GM18508 (cell line): ENCODE data around the gene LAMA4.
"Not testable (repeated sequence)": the region's sequence is repeated elsewhere in the genome, so short reads cannot be mapped to it uniquely, and the experiment has no call there.

Experiments used
- ATAC-seq: cut with Tn5 transposase; IDR thresholded peaks from one replicate; pipeline ENCODE4 v1.9.1; 2021; ENCODE audit warnings: moderate number of reproducible peaks; ENCODE audit not compliant: insufficient read depth, unreplicated experiment

Gene LAMA4

DNA sequence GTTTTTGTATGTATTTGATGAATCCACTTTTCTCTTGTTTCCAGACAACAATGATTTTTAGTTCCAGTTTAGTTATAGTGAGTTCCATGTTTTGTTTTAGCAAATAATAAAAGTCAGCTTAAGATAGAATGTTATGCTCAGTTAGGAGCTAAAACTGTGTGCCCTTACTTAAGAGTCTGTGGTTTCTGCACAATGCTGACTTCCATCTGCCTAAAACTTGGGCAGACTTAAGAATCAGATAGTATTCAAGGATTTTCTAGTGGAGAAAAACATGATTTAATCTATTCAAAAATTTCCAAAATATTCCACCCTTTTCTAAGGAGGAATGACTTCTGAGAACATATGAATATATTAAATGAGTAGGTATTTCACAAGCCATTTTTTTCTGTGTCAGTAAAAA lies 32.8 kb downstream of the LAMA4 start:
- ATAC-seq, result no peak

DNA sequence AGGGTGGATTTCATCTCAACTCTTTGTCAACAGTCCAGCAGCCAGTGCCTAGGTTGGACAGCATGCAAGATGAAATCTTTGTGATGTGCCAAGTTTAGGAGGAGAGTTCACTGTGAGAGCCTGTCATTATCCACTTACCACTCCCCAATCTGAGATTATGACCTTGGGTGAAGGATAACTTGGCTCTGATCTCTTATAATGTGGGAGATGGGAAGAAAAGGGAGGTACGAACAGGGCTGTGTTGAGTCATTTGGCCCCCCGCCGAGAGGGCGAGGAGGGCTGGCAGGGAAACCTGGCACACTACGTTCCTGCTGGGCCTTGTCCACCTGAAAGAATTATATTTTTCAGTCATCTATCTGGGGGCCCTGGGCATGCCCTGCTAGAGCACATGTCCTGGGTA lies 35.8 kb downstream of the LAMA4 start:
- ATAC-seq, result no peak

DNA sequence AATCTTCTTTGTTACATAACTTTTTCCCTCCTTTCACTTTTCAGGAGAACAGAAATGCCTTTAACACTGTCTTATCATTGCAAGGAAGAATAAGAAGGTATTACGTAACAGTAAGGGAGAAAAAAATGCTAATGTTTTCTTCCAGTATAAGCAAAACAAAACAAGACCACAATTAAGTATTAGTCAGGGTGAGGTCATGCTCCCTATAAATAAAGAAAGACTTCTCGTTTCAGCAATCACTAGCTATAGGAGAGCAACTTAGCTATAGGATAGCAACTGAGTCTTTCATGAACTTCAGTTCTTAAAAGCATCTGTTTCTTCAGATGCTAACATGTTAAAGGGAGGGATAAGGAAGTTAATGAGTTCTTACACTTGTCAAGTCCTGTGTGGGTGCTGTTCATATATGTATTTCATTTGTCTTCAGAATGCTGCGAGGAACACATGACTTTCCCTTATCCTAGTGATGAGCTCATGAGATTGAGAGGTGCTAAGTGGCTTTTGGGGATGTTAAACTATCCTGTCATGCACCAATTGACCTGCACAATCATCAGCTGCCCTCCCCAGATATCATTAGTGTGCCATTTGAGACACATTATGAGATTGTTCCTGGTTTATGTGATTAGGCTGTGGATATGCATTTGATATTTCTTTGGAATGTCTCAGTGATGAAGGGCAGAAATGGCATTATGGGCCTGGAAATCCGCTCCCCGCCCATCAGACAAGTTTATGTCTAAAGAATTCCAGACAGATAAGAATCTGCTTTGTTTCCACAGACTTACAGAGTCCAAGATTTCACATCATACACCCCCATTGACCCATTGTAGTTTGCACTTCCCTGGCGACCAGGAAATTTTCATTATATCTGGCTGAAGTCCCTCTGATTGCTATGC lies 37.5 kb downstream of the LAMA4 start:
- ATAC-seq, result no peak

DNA sequence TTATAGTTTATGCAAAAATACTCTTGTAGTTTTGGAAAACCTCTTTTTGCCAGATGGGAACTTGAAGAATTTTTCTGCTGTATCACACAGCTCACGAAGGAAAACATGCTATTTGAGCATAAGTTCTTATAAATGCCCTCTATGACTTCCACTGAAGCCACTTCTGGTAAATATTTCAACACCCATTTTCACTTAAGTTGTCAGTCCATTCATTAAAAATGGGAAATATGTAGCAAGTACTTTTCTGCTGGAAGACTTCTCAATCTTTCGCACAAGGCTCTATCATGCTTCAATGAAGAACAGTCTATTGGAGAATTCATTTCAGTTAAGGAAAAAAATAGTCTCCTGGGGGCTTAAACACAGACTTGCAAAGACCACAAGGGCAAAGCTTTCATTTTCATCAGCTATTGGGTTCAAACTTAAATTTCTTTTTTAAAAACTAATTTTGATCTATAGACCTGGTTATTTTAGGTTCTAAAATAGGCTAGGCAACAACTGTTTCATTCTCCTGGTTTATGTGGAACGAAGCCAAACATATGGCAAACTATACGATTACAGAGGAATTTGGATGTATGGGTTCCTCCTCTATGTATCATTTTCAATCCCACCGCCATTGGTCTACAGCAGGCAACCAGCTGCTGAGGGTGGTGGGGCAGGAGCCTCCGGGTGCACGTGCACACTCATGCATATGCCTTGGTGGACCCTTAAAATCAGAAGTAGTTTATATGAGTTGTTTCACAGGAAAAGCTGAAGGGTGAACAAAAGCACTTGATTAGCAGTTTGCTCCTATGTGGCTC lies 38.7 kb downstream of the LAMA4 start:
- no peak for ATAC-seq

DNA sequence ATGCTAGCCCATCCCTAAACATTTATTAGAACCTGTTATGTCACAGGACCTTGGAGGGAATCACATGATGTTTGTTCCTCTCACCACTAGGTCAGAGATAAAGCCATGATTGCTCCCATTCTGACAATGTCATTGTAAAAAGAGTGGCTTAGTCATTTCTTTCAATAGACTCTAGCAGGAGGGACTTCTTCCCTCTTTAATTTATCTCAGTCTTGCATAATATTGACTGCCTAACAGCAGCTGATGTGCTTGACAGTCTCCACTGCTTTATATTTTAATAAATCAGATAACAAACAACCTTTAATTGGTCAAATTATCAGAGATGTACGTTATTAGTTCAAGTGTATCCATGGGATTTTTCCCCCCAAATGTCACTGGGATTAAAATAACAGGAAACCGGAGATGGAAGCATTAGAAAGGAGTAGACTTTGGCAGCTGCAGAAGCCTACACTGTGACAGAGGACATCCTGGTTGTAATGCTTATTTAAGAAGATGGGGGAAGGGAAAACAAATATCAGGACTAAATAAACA lies 39.6 kb downstream of the LAMA4 start:
- ATAC-seq, result no peak

DNA sequence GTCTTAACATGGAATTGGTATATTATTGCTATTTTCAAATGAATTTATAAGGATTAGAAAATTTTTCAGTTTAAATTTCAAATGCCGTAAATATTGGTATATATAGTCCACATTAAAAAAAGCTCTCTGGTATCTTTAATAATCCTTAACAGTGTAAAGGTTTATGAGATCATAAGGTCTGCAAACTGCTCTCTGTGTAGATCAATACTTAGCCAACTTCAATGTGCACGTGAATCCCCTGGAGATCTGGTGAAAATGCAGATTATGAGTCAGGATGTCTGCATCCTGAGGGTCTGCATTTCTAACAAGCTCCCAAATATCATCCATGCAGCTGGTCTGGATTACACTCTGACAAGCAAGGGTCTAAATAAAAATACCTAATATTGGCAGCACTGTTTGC lies 43.5 kb downstream of the LAMA4 start:
- no peak for ATAC-seq

DNA sequence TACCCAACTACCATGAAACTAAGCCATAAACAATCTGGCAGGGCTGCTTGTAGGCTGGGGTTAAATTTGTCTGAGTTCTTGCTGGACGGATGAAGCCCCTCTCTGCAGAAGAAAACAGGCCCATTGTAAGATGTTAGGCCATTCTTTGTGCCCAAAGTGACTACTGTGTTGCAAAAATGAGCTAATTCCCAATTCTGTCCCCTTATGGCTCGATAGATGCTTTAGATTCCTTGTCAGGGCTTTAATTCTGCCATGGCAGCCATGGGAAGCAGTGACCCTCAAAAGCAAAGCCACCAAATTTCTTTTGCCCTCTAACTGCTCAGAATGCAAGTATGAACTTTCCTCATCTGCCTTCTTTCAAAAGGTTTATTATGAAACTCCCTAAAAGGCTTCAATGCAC lies 45.2 kb downstream of the LAMA4 start:
- ATAC-seq, result no peak

DNA sequence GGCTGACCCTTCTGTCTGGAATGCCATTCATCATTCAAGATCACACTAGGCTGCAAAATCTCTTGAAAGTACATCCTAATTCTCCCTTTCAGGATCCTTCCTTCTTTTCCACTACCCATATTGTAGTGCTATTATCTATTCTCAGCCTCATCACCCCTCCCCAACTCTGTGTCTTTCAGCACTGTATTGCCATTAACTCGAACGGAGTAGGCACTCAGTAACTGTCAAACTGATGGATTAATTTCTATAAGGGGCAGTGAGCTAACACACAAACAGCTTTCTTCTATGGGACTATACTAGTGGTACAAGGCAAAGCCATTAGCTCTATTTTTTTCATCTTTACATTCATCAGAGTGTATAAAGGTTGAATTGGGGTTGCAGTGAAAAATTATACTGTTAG lies 46.6 kb downstream of the LAMA4 start:
- no peak for ATAC-seq

DNA sequence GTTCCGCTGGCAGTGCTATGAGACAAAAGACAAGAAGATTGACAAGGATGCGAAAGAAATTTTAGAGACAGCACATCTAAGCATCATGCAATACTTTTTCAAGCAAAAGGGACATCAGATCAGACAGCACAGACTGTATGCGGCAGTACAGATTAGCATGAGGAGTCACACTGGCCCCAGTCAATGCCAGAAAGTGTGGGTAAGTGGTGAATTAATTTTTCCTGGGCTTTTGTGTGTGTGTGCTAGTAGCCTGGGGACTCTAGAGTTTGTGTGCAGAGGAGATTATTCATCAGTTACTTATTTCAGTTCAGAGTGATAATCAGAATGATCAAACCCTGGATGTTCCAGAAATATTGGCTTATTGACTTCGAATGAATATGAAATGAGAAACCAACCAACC lies 47.2 kb downstream of the LAMA4 start:
- ATAC-seq, result no peak

DNA sequence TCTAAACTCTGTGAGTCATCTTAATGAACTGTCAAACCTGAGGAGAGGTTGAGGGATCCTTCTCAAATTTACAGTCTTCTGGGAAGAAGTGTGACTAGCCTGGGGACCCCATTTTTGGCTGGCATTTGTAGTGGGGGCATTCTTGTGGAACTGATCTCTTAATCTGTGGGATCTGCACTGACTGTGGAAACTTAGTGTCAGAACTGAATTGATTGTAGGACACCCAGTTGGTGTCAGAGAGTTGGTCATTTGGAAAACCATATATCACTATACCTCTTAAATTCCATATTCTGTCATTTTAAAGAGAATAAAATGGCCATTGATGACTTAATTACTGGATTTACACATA lies 48.3 kb downstream of the LAMA4 start:
- ATAC-seq, result no peak

DNA sequence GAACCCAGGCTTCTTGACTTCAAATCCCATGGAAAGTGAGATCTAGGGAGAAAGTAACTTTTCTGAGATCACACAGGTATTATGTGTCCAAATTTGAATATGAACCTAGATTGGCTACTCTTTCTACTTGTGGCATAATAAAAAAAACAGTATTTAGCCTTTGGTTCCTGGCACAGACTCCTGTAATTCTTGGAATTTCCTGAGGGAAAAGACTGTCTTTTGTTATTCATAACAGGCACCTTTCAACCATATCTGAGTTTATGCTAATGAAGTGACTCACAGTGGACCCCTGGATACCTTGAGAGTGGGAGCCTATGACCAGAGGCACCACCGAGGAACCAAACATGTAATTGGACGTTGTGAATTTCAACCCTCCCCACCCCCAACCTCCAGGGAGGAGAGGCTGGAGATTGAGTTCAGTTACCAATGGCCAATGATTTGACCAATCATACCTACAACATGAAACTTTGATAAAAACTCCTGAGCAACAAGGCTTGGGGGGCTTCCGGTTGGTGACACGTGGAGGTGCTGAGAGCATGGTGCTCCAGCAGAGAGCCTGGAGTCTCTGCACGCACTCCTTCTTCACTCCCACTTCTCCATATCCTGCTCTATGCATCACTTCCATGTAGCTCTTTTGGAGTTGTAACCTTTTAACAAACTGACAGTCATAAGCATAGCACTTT lies 48.8 kb downstream of the LAMA4 start:
- no peak for ATAC-seq

DNA sequence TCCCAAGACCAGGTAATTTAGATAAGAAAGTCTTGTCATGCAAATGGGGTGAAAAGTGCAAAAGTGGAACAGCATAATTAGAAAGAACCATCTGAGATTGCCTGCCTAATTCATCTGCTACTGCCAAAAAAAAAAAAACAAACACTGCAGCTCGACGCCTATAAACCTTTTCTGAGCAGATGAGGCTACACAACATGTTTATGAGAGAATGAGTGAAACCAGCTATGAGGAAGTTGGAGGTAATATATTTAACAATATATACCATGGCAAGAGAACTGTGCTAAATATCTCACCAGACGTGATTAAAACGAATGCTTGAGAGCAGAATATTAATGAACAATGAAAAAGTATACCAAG lies 50.0 kb downstream of the LAMA4 start:
- no peak for ATAC-seq

DNA sequence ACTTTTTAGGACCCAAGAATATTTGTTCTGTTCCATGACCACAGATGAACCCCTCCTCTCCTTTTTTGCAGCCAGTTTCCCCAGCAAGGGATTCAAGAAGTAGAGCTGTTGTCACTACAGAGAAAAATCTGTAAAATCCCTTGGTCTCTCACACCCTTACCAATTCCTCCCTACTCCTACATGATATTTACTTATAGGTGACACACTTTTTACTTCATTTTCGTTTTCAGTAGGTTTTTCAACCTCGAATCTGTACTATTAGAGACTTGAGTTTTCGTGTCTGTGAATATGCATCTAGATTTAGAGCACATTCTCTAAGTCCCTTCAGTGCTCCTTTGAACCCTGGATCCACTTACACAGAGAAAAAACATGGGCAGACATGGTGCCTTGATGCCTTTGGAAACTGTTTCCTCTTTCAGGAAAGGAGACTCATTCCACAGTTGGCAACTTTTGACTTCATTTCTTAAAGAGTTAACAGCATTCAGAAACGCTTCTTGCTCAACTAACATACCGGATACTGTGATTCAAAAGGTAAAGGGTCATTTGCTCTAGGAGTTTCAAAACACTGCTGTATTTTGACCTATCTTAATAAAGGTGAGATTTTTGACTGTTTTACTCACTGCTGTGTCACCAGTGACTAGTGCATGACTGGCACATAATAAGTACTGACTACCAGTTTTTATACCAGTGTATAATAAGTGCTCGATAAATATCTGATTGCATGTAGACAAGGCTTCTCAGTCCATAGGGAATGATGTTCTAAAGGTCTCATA lies 50.6 kb downstream of the LAMA4 start:
- no peak for ATAC-seq

DNA sequence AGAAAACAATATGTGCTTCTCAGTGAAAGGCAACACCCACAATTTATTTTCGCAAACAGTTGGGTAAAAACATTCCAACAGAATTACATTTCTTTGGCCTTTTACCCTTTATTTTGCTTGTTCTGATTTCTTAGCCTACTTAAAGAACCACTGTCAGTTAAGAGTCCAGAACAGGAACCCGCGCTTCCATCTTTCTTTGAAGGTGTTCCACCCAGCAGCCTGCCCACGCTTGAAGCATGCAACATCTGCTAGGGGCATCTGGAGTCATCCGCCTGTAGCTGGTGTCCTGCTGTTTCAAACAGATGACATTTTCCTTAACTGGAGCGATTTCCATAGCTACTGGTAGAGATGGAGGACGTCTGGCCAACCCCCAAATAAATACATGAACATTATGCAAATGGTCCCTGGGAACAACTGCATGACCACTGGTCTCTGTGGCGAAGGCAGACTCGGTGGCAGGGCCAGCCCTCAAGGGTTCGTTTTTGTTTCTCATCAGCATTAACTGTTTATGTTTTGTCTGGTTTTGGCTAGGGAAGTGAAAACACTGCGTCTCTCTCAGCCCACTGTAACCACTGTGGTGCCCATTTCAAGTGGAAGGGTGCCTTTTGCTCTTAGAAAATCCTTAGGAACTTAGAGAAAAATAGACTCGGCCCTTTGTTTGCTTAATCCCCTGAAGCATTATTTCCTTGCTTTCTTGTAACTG lies 51.6 kb downstream of the LAMA4 start:
- no peak for ATAC-seq

DNA sequence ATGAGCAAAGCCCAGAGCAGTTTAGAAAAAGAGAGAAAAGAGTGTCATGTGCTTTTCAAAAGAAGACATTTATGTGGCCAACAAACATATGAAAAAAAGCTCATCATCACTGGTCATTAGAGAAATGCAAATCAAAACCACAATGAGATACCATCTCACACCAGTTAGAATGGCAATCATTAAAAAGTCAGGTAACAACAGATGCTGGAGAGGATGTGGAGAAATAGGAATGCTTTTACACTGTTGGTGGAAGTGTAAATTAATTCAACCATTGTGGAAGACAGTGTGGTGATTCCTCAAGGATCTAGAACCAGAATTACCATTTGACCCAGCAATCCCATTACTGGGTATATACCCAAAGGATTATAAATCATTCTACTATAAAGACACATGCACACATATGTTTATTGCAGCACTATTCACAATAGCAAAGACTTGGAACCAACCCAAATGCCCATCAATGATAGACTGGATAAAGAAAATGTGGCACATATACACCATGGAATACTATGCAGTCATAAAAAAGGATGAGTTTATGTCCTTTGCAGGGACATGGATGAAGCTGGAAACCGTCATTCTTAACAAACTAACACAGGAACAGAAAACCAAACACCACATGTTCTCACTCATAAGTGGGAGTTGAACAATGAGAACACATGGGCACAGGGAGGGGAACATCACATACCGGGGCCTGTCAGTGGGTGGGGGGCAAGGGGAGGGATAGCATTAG lies 54.0 kb downstream of the LAMA4 start:
- not testable (repeated sequence) for ATAC-seq

DNA sequence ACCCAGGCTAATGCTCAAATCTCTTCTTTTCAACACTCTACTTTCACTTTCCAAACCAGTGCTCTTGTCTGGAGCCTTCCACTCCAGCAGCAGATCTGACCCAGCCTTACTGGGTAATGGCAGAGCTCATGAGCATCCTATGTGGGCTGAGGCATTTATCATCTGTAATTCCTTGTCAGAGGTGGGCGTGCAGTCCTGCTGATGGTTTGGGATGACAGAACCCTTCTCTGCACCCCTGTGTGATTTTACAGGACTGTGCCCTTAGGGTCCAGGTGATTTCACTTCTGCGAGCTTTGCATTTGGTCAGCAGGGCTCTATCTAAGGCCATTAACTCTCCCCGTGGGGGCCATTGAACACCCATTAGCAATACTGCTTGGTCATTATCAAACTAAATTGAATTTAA lies 55.4 kb downstream of the LAMA4 start:
- no peak for ATAC-seq

DNA sequence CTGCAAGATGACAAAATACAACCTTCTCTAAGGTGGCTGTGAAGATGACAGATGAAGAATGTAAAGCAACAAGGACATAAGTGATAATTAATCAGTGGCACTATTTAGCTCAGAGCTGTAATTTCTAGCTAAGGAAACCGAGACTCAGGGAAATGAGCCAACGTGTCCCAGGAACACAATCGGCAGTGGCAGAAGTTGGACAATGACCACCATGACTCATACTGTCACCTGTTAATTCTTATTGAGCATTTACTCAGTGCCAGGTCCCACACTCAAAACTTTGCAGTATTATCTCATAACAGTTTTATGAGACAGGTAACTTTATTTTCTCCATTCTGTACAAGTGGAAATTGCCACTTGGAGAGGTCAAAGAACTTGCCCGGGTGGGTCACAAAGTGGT lies 55.8 kb downstream of the LAMA4 start:
- ATAC-seq, result no peak

DNA sequence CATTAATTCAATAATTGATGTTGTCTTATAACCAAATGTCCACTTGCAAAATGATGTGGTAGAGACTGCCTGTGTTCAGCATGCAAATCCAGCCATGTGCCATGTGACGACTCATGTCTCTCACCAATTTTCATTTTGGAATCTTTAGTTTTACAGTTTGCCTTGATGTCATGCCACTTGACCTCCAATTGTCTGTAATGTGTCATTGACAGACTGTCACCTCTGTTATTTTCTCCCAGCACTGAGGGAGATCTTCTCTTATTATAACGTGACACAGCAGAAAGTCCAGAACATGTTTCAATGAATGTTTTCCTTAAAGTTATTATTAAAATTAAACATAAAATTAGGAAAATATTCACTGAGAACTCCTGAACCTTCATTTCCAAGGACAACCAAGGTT lies 56.7 kb downstream of the LAMA4 start:
- ATAC-seq, result no peak

DNA sequence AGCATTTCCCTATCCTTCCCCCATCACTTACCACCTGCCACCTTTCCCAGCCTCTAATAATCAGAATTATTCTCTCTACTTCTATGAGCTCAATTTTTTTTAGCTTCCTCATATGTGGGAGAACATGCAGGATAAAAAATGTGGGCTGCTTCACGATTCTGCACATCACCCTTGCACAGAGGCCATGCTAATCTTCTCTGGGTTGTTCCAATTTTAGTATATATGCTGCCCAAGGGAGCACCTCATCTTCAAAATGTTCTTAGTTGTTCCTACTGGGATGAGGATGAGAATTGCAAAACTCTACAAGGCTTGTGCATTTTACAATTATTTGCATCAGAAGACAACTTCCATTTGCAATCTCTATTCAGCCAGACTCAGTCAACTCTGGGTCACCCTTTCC lies 58.1 kb downstream of the LAMA4 start:
- ATAC-seq, result no peak
